NCI-H1417 treated with DMSO at 0.1 percent for 48 hours (cell line): ENCODE results near the gene MYO15A.

Experiments used
- DNase-seq: peaks from one replicate; lab custom pipeline; 2025; lab: John Stamatoyannopoulos, UW

The MYO15A gene

DNA sequence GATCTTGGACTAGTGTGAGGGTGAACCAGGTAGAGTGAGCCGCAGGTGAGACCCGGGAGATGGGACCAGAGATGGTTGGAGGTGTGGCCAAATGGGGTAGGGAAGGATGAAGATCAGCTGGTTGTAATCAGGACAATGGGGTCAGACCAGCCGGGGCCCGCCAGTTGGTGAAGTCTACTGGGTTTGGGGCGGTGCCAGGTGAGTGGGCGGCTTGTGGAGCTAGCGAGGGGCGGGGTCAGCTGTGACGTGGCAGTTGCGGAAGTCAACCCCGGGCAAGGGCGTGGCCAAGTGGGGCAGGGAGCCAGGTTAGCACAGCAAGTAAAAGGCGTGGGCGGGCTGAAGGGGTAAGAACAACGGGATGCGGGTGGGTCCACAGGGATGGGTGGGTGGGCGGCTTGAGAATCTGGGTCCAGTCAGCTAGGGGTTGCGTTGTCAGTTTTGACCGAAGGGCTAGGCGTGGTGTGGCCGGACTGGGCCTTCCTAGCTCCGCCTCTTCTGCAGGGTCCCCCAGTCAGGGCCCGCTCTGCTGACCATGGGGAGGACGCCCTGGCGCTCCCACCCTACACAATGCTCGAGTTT, 49.6 kb downstream of the MYO15A start:
- no peak for DNase-seq

DNA sequence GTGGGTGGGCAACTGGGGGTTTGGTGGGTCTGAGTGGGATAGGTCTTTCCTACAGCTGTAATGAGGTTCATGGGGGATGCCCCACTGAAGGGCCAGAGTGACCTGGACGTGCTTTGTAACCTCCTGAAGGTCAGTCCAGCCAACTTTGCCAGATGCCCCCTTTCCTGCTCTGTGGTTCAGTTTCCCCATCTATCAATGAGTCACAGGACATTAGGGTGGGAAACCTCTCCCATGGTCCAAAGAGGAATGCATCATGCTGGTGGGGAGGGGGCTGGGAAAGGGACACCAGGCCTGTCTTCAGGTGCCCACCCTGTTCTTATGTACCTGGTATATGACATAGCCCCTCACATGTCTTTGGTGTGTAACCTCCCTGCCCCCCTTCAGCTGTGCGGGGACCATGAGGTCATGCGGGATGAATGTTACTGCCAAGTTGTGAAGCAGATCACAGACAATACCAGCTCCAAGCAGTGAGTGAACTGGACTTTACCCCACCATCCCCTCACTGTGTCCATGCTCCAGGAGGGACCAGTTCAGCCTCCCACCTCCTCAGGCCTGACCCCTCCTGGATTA, 51.1 kb downstream of the MYO15A start:
- DNase-seq, result no peak

DNA sequence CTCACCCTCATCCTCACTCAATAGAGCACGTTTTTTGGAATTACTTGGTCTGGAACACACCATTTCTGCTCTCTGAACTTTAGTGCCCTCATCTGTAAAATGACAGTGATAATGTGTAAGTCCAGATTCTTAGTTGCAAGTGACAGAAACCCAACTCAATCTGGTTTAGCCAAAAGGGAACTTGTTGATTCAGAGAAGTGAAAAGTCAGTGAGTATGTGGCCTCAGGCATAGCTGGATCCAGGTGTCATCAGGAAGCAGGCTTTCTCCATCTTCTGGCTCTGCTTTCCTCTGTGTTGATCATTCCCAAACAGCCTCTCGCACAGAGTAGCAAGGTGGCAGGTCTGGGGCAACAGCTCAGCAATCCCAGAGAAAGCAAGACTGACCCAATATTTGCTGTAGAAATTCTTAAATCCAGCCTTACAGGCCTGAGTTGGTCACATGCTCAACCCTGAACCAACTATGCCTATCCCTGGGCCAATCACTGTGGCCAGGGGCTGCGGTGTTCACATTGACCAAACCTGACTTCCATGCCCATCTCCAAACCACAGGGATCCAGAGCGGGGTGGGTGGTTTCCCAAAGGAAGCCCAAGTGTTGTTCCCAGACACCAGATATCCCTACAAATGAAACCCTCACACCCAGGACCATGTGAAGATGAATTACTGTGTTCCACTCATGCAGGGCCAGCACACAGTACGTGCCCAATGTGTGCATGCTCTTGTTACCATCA, 51.7 kb downstream of the MYO15A start:
- DNase-seq, result no peak

DNA sequence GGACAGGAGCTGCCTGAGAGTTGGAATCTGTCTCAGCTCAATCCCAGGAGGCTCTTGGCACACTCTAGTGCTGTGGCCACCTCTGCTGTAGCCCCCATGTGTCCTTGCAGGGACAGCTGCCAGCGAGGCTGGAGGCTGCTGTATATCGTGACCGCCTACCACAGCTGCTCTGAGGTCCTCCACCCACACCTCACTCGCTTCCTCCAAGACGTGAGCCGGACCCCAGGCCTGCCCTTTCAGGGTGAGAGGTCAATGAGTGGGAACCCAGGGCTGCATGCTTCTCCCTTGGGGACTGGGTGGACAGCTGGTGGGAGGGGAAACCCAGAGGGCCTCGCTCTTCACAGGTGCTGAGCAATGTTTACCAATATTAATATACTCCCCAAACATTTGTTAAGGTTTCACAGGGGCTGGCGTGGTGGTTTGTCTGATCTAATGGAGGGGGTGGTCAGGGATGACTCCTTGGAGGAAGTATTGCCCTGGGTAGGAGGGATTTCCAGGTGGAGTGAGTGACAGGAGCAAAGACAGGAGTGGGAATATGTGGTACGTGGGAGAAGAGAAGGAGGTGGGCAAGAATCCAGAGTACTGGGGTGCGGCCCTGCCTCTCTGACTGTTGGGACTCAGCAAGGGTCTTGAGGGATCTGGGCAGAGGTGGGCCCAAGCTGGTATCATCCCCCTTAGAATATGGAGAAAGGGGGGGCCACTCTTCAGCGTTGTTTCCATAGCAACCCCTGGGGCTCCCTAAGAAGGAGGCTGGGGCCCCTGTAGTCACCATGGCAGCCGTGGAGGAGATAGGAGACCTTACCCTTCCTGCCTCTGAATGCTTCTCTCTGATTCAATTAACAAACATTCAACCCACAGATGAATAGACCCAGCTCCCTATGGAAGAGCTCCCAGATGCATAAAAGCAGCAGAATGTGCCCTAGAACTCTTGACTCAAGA, 52.9 kb downstream of the MYO15A start:
- DNase-seq, result no peak

DNA sequence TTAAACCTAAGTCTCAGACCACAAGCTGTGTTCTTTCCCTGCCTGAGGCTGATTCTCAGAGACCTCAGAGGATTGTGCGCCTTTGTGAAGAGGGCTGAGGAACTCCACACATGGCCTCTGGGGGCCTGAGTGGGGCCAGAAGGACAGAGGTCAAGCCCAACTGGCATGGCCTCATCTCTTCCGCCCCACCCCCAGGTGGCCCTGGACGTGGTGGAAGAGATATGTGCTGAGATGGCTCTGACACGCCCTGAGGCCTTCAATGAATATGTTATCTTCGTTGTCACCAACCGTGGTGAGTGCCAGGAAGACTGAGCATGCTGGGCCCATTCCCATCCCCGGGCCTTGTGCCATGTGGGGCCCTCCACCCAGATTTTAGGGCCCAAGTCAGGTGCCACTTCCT, 55.0 kb downstream of the MYO15A start:
- DNase-seq, result no peak

DNA sequence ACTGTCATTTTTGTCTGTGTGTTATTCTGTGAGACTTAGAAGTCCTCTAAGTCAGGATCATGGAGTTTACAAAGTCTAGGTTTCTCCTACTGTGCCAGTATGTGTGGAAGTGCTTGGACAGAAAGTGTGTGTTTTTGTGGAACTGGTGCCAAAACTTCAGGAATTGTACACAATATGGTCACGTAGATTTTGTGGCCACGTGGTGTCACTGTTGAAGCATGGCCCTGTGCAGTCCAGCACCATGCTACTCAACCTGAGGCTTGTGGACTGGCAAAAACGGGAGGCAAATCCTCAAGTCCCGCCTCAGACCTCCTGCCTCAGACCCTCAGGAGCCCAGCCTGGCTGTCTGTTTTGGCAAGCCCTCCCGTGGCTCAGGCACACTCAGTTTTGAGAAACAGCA, 58.3 kb downstream of the MYO15A start:
- no peak for DNase-seq

DNA sequence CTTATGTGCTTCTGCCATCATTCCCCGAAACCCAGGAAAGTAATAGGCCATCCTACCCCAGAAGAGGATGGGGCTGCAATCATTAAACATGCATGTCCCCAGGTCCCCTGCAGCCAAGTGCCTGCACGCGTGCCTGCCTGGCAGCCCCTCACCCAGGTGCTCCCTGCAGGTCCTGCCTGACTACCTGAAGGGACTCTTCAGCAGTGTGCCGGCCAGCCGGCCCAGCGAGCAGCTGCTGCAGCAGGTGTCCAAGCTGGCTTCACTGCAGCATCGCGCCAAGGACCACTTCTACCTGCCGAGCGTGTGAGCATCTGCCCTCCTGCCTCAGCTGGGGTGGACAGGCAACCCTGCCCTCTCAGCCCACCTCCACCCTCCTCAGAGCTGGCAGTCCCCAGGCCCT, 58.9 kb downstream of the MYO15A start:
- no peak for DNase-seq

DNA sequence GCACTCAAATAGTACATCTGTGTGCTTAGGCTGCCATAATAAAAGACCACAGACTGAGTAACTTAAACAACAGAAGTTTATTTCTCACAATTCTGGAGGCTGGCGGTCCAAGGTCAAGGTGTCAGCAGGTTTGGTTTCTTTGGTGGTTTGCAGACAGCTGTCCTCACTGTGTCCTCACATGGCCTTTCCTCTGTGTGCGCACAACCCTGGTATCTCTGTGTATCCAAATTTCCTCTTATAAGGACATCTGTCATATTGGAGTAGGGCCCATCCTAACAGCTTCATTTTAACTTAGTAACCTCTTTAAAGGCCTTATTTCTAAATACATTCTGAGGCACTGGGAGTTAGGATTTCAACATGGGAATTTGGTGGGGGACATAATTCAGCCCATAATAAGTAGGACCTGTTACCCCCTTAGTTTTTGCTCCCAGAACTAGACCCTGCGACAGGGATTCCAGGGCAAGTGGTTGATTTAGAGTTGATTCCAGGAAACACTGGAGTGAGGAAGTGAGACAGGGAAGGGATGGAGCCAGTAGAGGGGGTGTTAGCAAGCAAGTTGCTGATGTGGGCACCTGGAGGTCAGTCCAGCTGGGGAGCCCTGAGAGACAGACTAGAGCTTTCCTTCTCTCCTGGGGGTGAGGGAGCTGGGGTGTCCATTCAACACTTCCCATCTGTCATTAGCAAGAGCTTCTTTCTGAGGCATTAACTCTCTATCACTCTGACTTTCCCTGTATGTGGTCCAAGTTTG, 64.1 kb downstream of the MYO15A start:
- no peak for DNase-seq

DNA sequence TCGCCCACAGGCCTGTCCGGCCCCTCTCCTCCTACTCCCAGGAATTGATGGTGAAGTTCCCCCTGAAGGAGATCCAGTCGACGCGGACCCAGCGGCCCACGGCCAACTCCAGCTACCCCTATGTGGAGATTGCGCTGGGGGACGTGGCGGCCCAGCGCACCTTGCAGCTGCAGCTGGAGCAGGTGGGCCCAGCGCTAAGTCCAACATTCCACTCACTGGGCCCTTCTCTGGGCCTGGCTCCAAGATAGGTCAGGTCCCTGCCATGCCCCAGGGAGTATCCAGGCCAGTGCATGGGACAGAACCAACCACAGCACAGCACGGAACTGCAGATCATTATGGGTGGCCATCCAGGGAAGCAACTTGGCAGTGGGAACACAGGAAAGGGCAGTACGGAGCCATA, 65.2 kb downstream of the MYO15A start:
- DNase-seq, result no peak

DNA sequence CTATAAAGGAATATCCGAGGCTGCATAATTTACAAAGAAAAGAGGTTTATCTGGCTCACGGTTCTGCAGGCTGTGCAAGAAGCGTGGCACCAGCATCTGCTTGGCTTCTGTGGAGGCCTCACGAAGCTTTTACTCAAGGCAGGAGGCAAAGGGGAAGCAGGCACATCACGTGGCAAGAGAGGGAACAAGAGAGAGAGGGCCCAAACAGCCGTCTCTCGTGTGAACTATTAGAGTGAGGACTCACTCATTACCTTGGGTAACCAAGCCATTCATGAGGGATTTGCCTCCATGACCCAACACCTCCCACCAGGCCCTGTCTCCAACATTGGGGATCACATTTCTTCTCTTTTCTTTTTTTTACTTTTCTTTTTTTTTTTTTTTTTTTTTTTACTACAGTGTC, 67.6 kb downstream of the MYO15A start:
- DNase-seq, result no peak

DNA sequence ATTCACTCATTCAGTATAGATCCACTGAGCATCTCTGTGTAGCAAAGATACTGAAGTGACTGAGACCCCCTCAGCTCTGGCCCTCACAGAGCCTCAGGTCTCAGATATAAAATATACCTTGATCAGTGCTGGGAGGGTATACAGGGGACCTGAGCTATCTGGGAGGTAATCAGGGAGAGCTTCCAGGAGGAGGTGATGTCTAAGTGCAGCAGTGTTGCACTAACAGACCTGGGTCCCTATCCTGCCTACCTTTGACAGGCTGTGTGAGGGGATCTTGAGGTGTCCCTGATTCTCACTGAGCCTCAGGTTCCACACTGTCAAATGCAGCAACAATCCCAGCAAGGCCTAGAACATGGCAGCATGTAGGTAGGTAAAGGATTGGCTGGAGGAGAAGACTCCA, 68.6 kb downstream of the MYO15A start:
- no peak for DNase-seq

DNA sequence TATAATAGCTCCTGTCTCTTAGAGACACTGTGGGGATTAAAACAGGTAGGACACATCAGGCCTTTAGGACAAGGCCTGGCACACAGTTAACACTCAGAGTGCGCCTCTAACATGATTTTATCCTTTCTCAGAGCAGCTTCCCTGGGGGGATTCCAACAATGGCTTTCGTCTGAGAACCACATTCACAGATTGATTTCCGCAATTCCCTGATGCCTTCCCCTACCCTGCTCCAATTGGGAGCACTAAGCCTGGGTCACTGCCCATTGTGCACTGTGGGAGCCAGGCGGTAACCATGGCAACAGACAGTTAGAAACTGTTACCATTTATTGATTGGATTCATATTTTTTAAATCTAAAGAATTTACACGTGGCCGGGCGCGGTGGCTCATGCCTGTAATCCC, 69.2 kb downstream of the MYO15A start:
- no peak for DNase-seq

DNA sequence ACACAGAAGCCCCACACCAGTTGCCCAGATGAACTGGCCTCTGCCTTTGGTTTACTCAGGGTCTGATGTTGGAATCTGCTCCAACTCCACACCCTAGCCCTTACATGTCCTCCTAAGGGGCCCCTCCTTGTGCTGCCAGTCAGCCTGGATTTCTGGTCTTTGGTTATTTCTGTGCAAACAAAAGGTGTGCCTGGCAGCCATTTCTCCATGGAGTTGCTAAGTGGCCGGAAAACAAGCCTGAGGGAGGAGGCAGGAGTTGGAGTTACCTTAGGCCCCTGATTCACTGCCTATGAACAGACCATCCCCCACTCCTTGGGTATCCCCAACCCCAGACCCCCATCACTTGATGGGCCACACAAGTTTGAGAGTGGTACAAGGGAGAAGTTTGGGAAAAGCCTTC, 70.6 kb downstream of the MYO15A start:
- DNase-seq, result no peak

DNA sequence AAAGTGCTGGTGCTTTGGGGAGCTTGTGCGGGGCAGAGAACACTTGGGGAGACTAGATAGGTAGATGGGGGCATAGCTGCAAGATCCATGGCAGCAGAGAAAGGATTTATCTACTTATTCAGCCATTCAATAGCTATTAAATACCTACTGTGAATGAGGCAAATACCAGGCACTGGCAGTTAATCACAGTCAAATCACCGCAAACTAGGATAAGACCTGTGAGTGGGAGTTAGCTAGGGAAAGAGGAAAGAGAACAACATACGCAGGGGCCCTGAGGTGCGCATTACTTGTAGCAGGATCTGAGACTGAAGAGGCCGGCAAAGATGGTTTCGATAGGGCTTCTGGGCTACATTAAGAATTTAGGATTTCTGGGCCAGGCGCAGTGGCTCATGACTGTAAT, 71.2 kb downstream of the MYO15A start:
- no peak for DNase-seq

DNA sequence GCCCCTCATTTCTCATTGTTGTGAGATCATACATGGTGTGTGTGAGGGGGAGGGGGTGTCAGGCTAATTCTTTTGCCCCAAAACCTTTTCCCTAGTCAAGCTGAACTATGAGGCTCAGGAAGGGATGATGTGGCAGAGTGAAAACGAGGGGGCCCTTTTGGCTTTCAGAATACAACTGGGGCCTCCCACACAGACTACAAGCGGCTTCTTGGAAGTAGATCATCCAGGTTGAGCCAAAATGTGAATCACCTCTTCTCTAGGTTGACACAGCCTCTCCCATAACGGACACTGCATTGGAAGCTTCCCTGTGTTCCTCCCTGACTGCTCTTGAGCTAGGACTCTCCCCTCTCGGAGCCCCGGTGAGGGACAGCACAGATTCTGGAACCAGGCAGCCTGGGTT, 72.8 kb downstream of the MYO15A start:
- no peak for DNase-seq

DNA sequence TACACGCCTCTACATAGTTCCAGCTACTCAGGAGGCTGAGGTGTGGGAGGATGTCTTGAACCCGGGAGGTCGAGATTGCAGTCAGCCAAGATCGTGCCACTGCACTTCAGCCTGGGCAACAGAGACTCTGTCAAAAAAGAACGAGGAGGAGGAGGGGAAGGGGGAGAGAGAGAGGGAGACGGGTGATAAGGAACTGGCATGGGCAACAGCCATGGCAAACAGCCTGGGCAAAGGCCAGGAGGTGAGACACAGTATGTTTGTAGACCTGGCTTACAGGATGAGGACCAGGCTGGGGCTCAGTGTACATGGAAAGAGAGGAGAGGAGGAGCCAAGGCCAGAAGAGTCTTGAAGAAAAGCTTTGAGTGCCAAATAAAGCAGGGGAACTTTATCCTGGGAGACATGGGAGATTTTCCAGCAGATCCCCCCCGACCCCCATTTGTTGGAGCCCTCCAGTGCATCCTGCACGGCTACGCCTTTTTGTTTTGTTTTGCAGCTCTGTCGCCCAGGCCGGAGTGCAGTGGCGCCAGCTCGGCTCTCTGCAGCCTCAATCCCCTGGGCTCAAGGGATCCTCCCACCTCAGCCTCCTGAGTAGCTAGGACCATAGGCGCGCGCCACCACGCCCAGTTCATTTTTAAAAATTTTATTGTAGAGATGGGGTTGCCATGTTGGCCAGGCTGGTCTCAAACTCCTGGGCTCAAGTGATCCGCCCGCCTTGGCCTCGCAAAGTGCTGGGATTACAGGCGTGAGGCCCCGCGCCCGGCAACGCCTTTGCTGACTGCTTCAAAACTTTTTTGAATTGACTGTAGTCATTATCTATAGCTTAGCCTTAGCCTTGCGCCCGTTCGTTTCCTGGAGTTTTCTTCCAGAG, 73.8 kb downstream of the MYO15A start:
- no peak for DNase-seq

DNA sequence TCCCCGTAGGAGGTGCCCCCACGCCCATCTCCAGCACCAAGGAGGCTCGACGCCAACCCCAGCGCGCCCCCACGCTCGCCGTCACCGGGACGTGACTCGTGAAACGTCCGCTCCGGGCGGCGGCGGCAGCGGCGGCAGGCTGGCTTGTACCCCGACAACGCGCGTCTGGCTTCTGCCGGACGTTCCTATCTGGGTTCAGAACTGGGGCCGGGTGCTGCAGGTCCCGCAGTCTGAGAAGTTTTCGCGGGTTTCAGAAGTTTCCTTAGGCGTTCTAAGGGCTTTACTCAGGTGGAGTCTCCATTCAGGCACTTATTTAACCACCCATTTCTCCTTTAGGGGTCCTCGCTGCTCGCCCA, 74.4 kb downstream of the MYO15A start:
- no peak for DNase-seq

DNA sequence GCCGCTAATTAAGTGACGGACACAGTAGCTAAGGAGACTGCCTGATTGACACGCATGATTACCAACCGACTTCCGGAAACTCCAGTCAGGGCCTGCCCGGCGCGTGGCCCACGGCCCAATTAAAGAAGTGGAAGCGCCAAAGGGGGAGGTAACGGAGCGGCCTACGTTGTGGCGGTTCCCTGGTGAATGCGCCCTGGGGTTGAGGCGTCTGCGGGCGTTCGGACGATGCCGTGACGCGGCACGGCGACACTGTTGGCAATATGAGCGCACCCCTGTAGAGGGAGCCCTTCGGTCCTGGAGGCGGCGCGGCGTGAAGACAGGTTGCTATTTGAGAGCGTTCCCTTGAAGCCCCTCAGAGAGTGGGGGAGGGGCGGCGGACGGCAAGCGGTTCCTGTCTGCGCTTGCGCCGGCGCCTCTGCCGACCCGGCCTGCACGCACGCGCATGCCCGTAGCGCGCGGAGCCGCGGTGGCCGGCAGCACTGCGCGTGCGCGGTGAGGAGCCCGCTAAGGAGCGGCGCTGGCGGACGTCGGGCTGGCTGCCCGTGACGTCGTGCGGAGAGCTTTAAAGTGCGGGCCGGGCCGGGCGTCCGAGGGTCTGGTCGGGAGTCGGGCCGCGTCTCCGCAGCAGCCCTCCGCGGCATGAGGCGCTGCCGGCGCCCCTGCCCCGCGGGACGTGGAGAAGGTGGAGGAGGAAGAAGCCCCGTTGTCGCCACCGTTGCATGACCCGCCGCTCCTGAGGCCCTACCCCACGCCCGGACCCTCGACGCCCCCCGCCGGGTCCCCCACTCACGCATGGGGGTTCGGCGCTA, 75.0 kb downstream of the MYO15A start, which contains the start of gene ALKBH5:
TSS of gene ALKBH5 (plus strand) at position 495 of the 809 bp plus-strand sequence. CDS start 416 bp downstream, outside the sequence.
- DNase-seq, result peak; percentile 83

DNA sequence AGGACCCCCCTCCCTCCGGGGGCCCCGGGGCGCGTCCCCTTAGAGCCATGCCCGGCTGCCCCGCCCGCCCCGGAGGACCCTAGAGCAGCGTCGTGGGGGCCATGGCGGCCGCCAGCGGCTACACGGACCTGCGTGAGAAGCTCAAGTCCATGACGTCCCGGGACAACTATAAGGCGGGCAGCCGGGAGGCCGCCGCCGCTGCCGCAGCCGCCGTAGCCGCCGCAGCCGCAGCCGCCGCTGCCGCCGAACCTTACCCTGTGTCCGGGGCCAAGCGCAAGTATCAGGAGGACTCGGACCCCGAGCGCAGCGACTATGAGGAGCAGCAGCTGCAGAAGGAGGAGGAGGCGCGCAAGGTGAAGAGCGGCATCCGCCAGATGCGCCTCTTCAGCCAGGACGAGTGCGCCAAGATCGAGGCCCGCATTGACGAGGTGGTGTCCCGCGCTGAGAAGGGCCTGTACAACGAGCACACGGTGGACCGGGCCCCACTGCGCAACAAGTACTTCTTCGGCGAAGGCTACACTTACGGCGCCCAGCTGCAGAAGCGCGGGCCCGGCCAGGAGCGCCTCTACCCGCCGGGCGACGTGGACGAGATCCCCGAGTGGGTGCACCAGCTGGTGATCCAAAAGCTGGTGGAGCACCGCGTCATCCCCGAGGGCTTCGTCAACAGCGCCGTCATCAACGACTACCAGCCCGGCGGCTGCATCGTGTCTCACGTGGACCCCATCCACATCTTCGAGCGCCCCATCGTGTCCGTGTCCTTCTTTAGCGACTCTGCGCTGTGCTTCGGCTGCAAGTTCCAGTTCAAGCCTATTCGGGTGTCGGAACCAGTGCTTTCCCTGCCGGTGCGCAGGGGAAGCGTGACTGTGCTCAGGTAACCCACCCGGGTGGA, 75.8 kb downstream of the MYO15A start:
- DNase-seq, result no peak
